Sigmoid colon (tissue), 7 donors: ENCODE measurements around the gene DENND5B. TPM values are rescaled to one million over a fixed set of nuclear protein-coding genes. Genes with fewer than 3 reads are reported as not detected.
"Not testable (repeated sequence)": the region's sequence is repeated elsewhere in the genome, so short reads cannot be mapped to it uniquely, and the experiment has no call there.

Experiments
- DNase-seq: peaks from one replicate; pipeline ENCODE4 v3.0.0-alpha.2; 2019
- H3K27ac ChIP-seq, 4 donors: fragments of 200-600 bp; sonication (generic); one replicate each; pipeline ENCODE4 v1.5.1; 2016 to 2019; ENCODE audit warnings: mild to moderate bottlenecking in 1 of 4
- H3K27me3 ChIP-seq, 3 donors: fragments of 200-600 bp; sonication (generic); one replicate each; pipeline ENCODE4 v1.5.1; 2019; ENCODE audit warnings: mild to moderate bottlenecking in 1 of 3
- H3K36me3 ChIP-seq, 4 donors: fragments of 200-600 bp; sonication (generic); one replicate each; pipeline ENCODE4 v1.5.1; 2016 to 2019
- H3K4me1 ChIP-seq, 4 donors: fragments of 200-600 bp; sonication (generic); one replicate each; pipeline ENCODE4 v1.5.1; 2017 to 2019
- H3K4me3 ChIP-seq, 4 donors: fragments of 200-600 bp; sonication (generic); one replicate each; pipeline ENCODE4 v1.5.1; 2017 to 2019; ENCODE audit warnings: mild to moderate bottlenecking in 2 of 4, moderate library complexity in 1 of 4
- H3K9me3 ChIP-seq, 4 donors: fragments of 200-600 bp in 3 of 4; sonication (generic) in 3 of 4; one replicate each; pipeline versions ENCODE4 v1.5.1 to v1.6.1; 2013 to 2019
- CTCF ChIP-seq, 4 experiments: fragments of 450-650 bp in 3 of 4; fragments of 200-600 bp in 1 of 4; IDR thresholded peaks; one replicate each; pipeline ENCODE4 v1.5.1; 2016 to 2019; ENCODE audit warnings: antibody characterized with exemption in 4 of 4, mild to moderate bottlenecking in 3 of 4, moderate library complexity in 2 of 4
- EP300 ChIP-seq, 4 donors: sonication (generic); formaldehyde crosslinking; IDR thresholded peaks; one replicate each; pipeline ENCODE4 v1.6.1; 2017; ENCODE audit warnings: antibody characterized with exemption in 4 of 4
- POLR2A ChIP-seq, 2 donors: fragments of 450-650 bp; IDR thresholded peaks; one replicate each; pipeline ENCODE4 v1.6.1; 2016; ENCODE audit warnings: antibody characterized with exemption in 2 of 2, mild to moderate bottlenecking in 2 of 2, moderate library complexity in 2 of 2
- POLR2AphosphoS5 ChIP-seq, 4 donors: sonication (generic); formaldehyde crosslinking; IDR thresholded peaks; one replicate each; pipeline ENCODE4 v1.6.1; 2017; ENCODE audit warnings: antibody characterized with exemption in 4 of 4
- WGBS, 2 donors: extraction: QIAGEN DNeasy Blood & Tissue Kit; methylation state at CpG; one replicate each; pipeline ENCODE4 v1.1.7; 2013; 5-methylcytosine and 5-hydroxymethylcytosine counted together
- intact Hi-C: fragments of 100-400 bp; cut with DNase I; formaldehyde crosslinking; loops from one replicate; pipeline ENCODE4 v1.15.1; 2023
- polyA plus RNA-seq, 3 donors: library from polyadenylated mRNA; stranded (reverse); fragments of 200-250 nt; gene quantifications; one replicate each; pipeline ENCODE4 v1.2.3, GENCODE V29; 2013
- total RNA-seq, 4 donors: library from RNA; depleted of rRNA; stranded (reverse); fragments of >200 nt; gene quantifications; one replicate each; pipeline ENCODE4 v1.1.0, GENCODE V29; 2016
- donor health status: healthy with polysubstance abuse.
- donor health status: Bipolar disorder and iron deficiency.
- donor health status: healthy.

Gene DENND5B
- total and polyA plus RNA-seq, 7 donors = 2.4 to 34.3 (median 19.5) TPM

- no peak for DNase-seq
- peaks cover 0 to 40% (median 23%) of the 10 kb centered on the region in 4 donors for H3K4me1 ChIP-seq
- no peak overlapping the region for H3K27ac ChIP-seq
- H3K4me3 ChIP-seq = no peak overlapping the region
- WGBS, 2 donors = 92 to 95% methylated on average over 3 of the region's 3 CpGs
- no peaks in the 10 kb centered on the region for H3K36me3 ChIP-seq
- no peaks in the 10 kb centered on the region for H3K9me3 ChIP-seq
- TF ChIP-seq EP300 (IDR thresholded peaks at IDR 0.05) = no peak
- no peak for TF ChIP-seq CTCF (IDR thresholded peaks at IDR 0.05)
- TF ChIP-seq POLR2A (IDR thresholded peaks at IDR 0.05) = no peak
- no peak for TF ChIP-seq POLR2AphosphoS5 (IDR thresholded peaks at IDR 0.05)
- intact Hi-C loops = no loop called here
- H3K27me3 ChIP-seq = no peaks in the 10 kb centered on the region
Measured at GRCh38 chr12:31582155-31582554, 8.8 kb downstream of the DENND5B start.

DNA sequence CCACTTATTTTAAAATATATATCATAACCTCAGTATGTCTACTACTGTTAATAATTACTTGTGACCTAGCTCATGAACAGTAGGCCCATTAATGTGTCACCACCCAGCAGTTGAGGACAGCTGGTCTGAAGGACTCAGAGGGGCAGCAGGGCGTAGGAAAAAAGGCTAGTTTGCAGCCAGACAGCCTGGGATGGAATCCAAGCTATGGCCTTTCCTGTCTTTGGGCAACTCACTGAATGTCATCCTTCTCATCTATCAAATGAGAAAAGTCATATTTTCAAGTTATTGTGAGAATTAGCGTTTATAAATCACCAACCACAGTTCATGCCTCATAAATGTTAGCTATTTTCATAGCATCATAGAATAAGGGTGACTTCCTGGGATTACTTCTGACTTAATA, 12.3 kb downstream of the DENND5B start:
- no peaks in the 10 kb centered on the region for H3K36me3 ChIP-seq
- H3K4me1 ChIP-seq = peaks cover 0 to 25% (median 11%) of the 10 kb centered on the region in 4 donors
- H3K4me3 ChIP-seq = no peak overlapping the region
- no peak overlapping the region for H3K27ac ChIP-seq
- intact Hi-C loops = no loop called here
- WGBS, 2 donors = 77 to 80% methylated on average over 2 of the region's 2 CpGs
- no peak for DNase-seq
- no peaks in the 10 kb centered on the region for H3K9me3 ChIP-seq
- no peaks in the 10 kb centered on the region for H3K27me3 ChIP-seq
- TF ChIP-seq EP300 (IDR thresholded peaks at IDR 0.05) = no peak
- no peak for TF ChIP-seq POLR2A (IDR thresholded peaks at IDR 0.05)
- TF ChIP-seq CTCF (IDR thresholded peaks at IDR 0.05) = no peak
- no peak for TF ChIP-seq POLR2AphosphoS5 (IDR thresholded peaks at IDR 0.05)

GRCh38 chr12:31574803-31575575, 15.9 kb downstream of the DENND5B start:
- no peak overlapping the region for H3K27ac ChIP-seq
- WGBS, 2 donors = 51 to 70% methylated on average over 2 of the region's 2 CpGs
- no peaks in the 10 kb centered on the region for H3K9me3 ChIP-seq
- H3K27me3 ChIP-seq = no peaks in the 10 kb centered on the region
- DNase-seq = no peak
- TF ChIP-seq POLR2A (IDR thresholded peaks at IDR 0.05) = no peak
- TF ChIP-seq EP300 (IDR thresholded peaks at IDR 0.05) = no peak
- no peak for TF ChIP-seq CTCF (IDR thresholded peaks at IDR 0.05)
- no peak for TF ChIP-seq POLR2AphosphoS5 (IDR thresholded peaks at IDR 0.05)
- intact Hi-C loops = no loop called here
- H3K4me3 ChIP-seq = no peak overlapping the region
- no peaks in the 10 kb centered on the region for H3K36me3 ChIP-seq
- peaks cover 0 to 25% (median 11%) of the 10 kb centered on the region in 4 donors for H3K4me1 ChIP-seq

GRCh38 chr12:31574367-31574766, 16.6 kb downstream of the DENND5B start:
- H3K4me1 ChIP-seq = peaks cover 0 to 24% (median 11%) of the 10 kb centered on the region in 4 donors
- H3K4me3 ChIP-seq, H3K9me3 ChIP-seq, H3K36me3 ChIP-seq, H3K27me3 ChIP-seq, H3K27ac ChIP-seq, intact Hi-C loops, DNase-seq: not testable (repeated sequence)
- WGBS, 2 donors = 95 to 96% methylated on average over 7 of the region's 7 CpGs

DNA sequence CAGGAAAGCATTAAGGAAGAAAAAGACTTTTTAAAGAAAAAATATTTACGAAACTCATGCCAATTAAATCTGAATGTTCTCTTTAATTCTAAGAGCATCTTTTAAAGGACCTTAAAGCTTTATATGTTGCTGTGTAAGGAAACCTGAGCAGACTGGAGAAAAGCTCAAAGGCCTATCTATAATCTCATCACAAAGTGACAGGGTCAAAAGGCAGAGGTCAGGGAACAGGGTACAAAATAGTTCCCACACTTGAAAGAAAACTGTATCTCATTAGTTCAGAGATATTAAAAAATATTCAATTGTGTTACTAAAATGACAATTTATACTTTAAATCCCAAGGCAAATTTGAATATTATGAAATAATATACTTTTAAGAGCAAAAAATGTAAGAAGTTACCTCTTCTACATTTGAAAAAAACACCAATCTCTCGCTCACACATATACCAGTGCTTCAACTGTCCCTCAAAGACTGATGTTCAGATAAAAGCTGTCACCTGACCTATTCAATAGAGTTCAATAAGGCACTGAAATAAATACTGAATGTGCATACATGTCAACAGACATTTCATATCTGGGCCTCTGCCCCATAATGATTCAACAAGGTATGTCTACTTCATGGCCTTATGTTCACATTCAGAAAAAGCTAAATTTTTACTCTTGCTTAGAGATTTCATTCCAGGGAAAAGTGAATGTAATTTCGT, 17.9 kb downstream of the DENND5B start:
- TF ChIP-seq EP300 (IDR thresholded peaks at IDR 0.05) = no peak
- TF ChIP-seq CTCF (IDR thresholded peaks at IDR 0.05) = no peak
- TF ChIP-seq POLR2A (IDR thresholded peaks at IDR 0.05) = no peak
- TF ChIP-seq POLR2AphosphoS5 (IDR thresholded peaks at IDR 0.05) = no peak
- H3K27me3 ChIP-seq = no peaks in the 10 kb centered on the region
- no peaks in the 10 kb centered on the region for H3K36me3 ChIP-seq

More for the DNA sequence above, 17.9 kb downstream of the DENND5B start:
- Histone ChIP-seq H3K27ac (no peak overlapping the region), H3K4me3 (no peak overlapping the region), H3K4me1 (peaks cover 0 to 11% (median under 1%) of the 10 kb centered on the region in 4 donors), H3K9me3 (no peaks in the 10 kb centered on the region)
- intact Hi-C loops = no loop called here
- no peak for DNase-seq
- 96 to 97% methylated on average over 3 of the region's 3 CpGs for WGBS, 2 donors
